ENCODE measurements around the gene PGBD1. TPM values are rescaled to one million over a fixed set of nuclear protein-coding genes. Genes with fewer than 3 reads are reported as not detected.

Gene PGBD1
- total and polyA plus RNA-seq, 2 experiments from 2014 or later = 3.1 to 6.2 TPM

- Histone ChIP-seq H3K36me3 (replicated peaks; ENCODE audit: insufficient read depth, low read depth) (no peaks in the 10 kb centered on the region), H3K27me3 (no peaks in the 10 kb centered on the region), H3K9me2 (replicated peaks; ENCODE audit: insufficient read depth) (no peaks in the 10 kb centered on the region), H3K27ac (peak overlapping the region; percentile 47), H3K4me3 (peak overlapping the region; percentile 81), H4K20me1 (ENCODE audit: insufficient read depth, poor library complexity, severe bottlenecking) (no peaks in the 10 kb centered on the region), H3K9me3 (ENCODE audit: low read depth) (no peaks in the 10 kb centered on the region), H2AFZ (peak overlapping the region; percentile 82), H3K79me2 (peaks cover 21% of the 10 kb centered on the region), H3K4me2 (peak overlapping the region; percentile 78), H3K4me1 (ENCODE audit: insufficient read depth) (peaks cover 11% of the 10 kb centered on the region)
- no peak for TF ChIP-seq EZH2phosphoT487 (IDR thresholded peaks at IDR 0.05; ENCODE audit: low read depth, severe bottlenecking, unreplicated experiment)
- TF ChIP-seq CTCF (IDR thresholded peaks at IDR 0.05; ENCODE audit: poor library complexity) = no peak
- no peak for TF ChIP-seq EZH2 (IDR thresholded peaks at IDR 0.05; ENCODE audit: borderline replicate concordance)
- under 1% methylated on average over 25 of the region's 25 CpGs for WGBS (ENCODE audit: low lambda C conversion rate, missing lambda C conversion rate)
- peak; percentile 37 for DNase-seq (ENCODE audit: low spot score)
These were observed 29.7 kb upstream of the PGBD1 start for GRCh38 chr6:28251661-28252008.

GRCh38 chr6:28252009-28252975 is 29.1 kb upstream of the PGBD1 start, which contains the start of gene ZKSCAN4:
ZKSCAN4 (minus strand) TSS chr6:28252269; CDS start chr6:28251980, 289 bp downstream.
- no peak for TF ChIP-seq EZH2 (IDR thresholded peaks at IDR 0.05; ENCODE audit: borderline replicate concordance)
- no peak for TF ChIP-seq EZH2phosphoT487 (IDR thresholded peaks at IDR 0.05; ENCODE audit: low read depth, severe bottlenecking, unreplicated experiment)
- TF ChIP-seq CTCF (IDR thresholded peaks at IDR 0.05; ENCODE audit: poor library complexity) = no peak
- DNase-seq (ENCODE audit: low spot score) = peak; percentile 93
- no peaks in the 10 kb centered on the region for H3K9me3 ChIP-seq (ENCODE audit: low read depth)
- peak within 1 kb of the TSS; percentile 81 for H3K4me3 ChIP-seq
- H3K36me3 ChIP-seq (replicated peaks; ENCODE audit: insufficient read depth, low read depth) = no peaks in the 10 kb centered on the region
- peaks cover 11% of the 10 kb centered on the region for H3K4me1 ChIP-seq (ENCODE audit: insufficient read depth)
- no peaks in the 10 kb centered on the region for H3K27me3 ChIP-seq
- H3K4me2 ChIP-seq = peak within 1 kb of the TSS; percentile 78
- no peaks in the 10 kb centered on the region for H3K9me2 ChIP-seq (replicated peaks; ENCODE audit: insufficient read depth)
- H4K20me1 ChIP-seq (ENCODE audit: insufficient read depth, poor library complexity, severe bottlenecking) = no peaks in the 10 kb centered on the region
- H3K79me2 ChIP-seq = peaks cover 21% of the 10 kb centered on the region
- peak within 1 kb of the TSS; percentile 47 for H3K27ac ChIP-seq
- H2AFZ ChIP-seq = peak within 1 kb of the TSS; percentile 82
- 9% methylated on average over 14 of the region's 14 CpGs for WGBS (ENCODE audit: low lambda C conversion rate, missing lambda C conversion rate)

GRCh38 chr6:28254121-28254519 is 27.3 kb upstream of the PGBD1 start:
- no peak for TF ChIP-seq EZH2phosphoT487 (IDR thresholded peaks at IDR 0.05; ENCODE audit: low read depth, severe bottlenecking, unreplicated experiment)
- no peak for TF ChIP-seq CTCF (IDR thresholded peaks at IDR 0.05; ENCODE audit: poor library complexity)
- TF ChIP-seq EZH2 (IDR thresholded peaks at IDR 0.05; ENCODE audit: borderline replicate concordance) = no peak
- Histone ChIP-seq H3K4me2 (no peak overlapping the region), H3K36me3 (replicated peaks; ENCODE audit: insufficient read depth, low read depth) (no peaks in the 10 kb centered on the region), H3K4me1 (ENCODE audit: insufficient read depth) (peaks cover 11% of the 10 kb centered on the region), H3K4me3 (no peak overlapping the region), H4K20me1 (ENCODE audit: insufficient read depth, poor library complexity, severe bottlenecking) (no peaks in the 10 kb centered on the region), H3K27me3 (no peaks in the 10 kb centered on the region), H3K9me3 (ENCODE audit: low read depth) (no peaks in the 10 kb centered on the region), H3K27ac (no peak overlapping the region), H3K79me2 (peaks cover 21% of the 10 kb centered on the region), H2AFZ (no peak overlapping the region), H3K9me2 (replicated peaks; ENCODE audit: insufficient read depth) (no peaks in the 10 kb centered on the region)
- WGBS (ENCODE audit: low lambda C conversion rate, missing lambda C conversion rate) = 85% methylated on average over 1 of the region's 1 CpG
- no peak for DNase-seq (ENCODE audit: low spot score)

All from hepatocyte (in vitro differentiated cells).